Uterus (tissue), 2 donors: ENCODE data around the gene PTX4.

ENCODE experiments used
- POLR2A ChIP-seq, 2 donors: fragments of 450-650 bp; IDR thresholded peaks; one replicate each; pipeline ENCODE4 v1.6.1; 2016; ENCODE audit warnings: antibody characterized with exemption in 2 of 2, mild to moderate bottlenecking in 1 of 2, moderate library complexity in 1 of 2
- TF ChIP-seq, protein P1 (sequence below), 4 experiments: fragments of 200-600 bp in 2 of 4; fragments of 450-650 bp in 2 of 4; sonication (generic) in 2 of 4; IDR thresholded peaks; one replicate each; pipeline ENCODE4 v1.5.1; 2016 to 2019; ENCODE audit warnings: antibody characterized with exemption in 4 of 4, mild to moderate bottlenecking in 2 of 4, moderate library complexity in 1 of 4

- TF ChIP-seq, protein P1, sequence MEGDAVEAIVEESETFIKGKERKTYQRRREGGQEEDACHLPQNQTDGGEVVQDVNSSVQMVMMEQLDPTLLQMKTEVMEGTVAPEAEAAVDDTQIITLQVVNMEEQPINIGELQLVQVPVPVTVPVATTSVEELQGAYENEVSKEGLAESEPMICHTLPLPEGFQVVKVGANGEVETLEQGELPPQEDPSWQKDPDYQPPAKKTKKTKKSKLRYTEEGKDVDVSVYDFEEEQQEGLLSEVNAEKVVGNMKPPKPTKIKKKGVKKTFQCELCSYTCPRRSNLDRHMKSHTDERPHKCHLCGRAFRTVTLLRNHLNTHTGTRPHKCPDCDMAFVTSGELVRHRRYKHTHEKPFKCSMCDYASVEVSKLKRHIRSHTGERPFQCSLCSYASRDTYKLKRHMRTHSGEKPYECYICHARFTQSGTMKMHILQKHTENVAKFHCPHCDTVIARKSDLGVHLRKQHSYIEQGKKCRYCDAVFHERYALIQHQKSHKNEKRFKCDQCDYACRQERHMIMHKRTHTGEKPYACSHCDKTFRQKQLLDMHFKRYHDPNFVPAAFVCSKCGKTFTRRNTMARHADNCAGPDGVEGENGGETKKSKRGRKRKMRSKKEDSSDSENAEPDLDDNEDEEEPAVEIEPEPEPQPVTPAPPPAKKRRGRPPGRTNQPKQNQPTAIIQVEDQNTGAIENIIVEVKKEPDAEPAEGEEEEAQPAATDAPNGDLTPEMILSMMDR (IDR thresholded peaks at IDR 0.05), result no peak
- TF ChIP-seq POLR2A (IDR thresholded peaks at IDR 0.05), result no peak
Observed at GRCh38 chr16:1459967-1460366, 28.8 kb downstream of the PTX4 start.
